Measurements from ENCODE around the gene FOXA2.

DNA sequence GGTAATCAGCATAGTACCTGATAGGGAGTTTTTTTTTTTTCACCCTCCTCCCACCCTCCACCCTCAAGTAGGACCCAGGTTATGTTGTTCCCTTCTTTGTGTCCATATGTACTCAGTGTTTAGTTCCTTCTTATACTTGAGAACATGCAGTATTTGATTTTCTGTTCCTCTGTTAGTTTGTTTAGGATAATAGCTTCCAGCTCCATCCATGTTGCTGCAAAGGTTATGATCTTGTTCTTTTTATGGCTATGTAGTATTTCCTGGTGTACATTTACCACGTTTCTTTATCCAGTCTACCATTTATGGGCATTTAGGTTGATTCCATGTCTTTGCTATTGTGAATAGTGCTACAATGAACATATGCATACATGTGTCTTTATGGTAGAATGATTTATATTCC lies 41.9 kb downstream of the FOXA2 start:
- no peak for TF ChIP-seq EP300 (IDR thresholded peaks at IDR 0.05)
- TF ChIP-seq, protein P1, sequence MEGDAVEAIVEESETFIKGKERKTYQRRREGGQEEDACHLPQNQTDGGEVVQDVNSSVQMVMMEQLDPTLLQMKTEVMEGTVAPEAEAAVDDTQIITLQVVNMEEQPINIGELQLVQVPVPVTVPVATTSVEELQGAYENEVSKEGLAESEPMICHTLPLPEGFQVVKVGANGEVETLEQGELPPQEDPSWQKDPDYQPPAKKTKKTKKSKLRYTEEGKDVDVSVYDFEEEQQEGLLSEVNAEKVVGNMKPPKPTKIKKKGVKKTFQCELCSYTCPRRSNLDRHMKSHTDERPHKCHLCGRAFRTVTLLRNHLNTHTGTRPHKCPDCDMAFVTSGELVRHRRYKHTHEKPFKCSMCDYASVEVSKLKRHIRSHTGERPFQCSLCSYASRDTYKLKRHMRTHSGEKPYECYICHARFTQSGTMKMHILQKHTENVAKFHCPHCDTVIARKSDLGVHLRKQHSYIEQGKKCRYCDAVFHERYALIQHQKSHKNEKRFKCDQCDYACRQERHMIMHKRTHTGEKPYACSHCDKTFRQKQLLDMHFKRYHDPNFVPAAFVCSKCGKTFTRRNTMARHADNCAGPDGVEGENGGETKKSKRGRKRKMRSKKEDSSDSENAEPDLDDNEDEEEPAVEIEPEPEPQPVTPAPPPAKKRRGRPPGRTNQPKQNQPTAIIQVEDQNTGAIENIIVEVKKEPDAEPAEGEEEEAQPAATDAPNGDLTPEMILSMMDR (IDR thresholded peaks at IDR 0.05), result no peak
- TF ChIP-seq BCL3 (IDR thresholded peaks at IDR 0.05), result no peak
- TF ChIP-seq NPAS2 (CRISPR knock-in tag; IDR thresholded peaks at IDR 0.05; ENCODE audit: borderline replicate concordance), result no peak
- TF ChIP-seq RARB (CRISPR knock-in tag; IDR thresholded peaks at IDR 0.05), result no peak
- no peak for TF ChIP-seq POLR2A (IDR thresholded peaks at IDR 0.05; ENCODE audit: low read length)

All from A549 (cell line).